Vagina (tissue), 1 donor: Measurements from ENCODE around the gene TMEM60. TPM values are rescaled to one million over a fixed set of nuclear protein-coding genes. Genes with fewer than 3 reads are reported as not detected.

Experiments
- total RNA-seq: library from RNA; depleted of rRNA; stranded (reverse); fragments of >200 nt; gene quantifications from one replicate; pipeline ENCODE4 v1.2.3, GENCODE V29; 2016

TMEM60 gene
- total RNA-seq, 1 donor from 2014 or later = 13.5 TPM

Other genes starting within 250 kb of the TMEM60 start
- 11.3 TPM for gene RSBN1L, start 102.0 kb downstream of the TMEM60 start, total RNA-seq
- gene PHTF2, start 339 bp upstream of the TMEM60 start, total RNA-seq = 12.0 TPM